ENCODE data around the gene NOS1AP. TPM values are rescaled to one million over a fixed set of nuclear protein-coding genes. Genes with fewer than 3 reads are reported as not detected.

NOS1AP gene
- total and polyA plus RNA-seq, 9 of the 15 experiments (the other 6 are each of a cell fraction or from before 2014, with no cell fraction given): 0.07 to 1.5 (median 0.22) TPM

DNA sequence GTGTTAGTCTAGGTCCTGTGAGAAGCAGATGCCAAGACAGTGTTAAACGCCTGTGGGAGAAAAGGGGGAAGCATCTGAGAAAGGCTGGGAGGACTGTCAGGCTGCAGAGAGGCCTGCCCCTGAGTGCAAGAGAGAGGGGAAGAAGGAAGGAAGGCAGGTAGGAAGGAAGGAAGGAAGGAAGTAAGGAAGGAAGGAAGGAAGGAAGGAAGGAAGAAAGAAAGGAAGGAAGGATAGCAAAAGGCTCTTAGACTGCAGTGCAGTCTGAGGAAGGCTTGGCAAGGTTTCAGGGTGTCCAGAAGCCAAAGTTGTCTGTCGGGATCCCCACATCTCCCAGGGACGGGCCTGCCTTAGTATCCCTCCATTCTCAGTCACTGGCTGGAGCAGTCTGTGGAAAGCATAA is 224.5 kb downstream of the NOS1AP start:
- BruUV-seq (replicated peaks): no TSS peak
- no peaks in the 10 kb centered on the region for H3K9me1 ChIP-seq (ENCODE audit: control insufficient read depth, insufficient read depth, low read length)
- H3K79me2 ChIP-seq (ENCODE audit: control insufficient read depth, insufficient read depth, low read length): no peaks in the 10 kb centered on the region
- 3% methylated on average over 3 of the region's 3 CpGs for WGBS (ENCODE audit: insufficient coverage, low coverage, missing lambda C conversion rate)
- TF ChIP-seq RB1 (IDR thresholded peaks at IDR 0.05; ENCODE audit: low read depth): no peak
- TF ChIP-seq FOXA1 (IDR thresholded peaks at IDR 0.05; ENCODE audit: borderline replicate concordance): no peak
- no peak for TF ChIP-seq EWSR1 (IDR thresholded peaks at IDR 0.05; ENCODE audit: borderline replicate concordance, low read depth, partially characterized antibody)
- TF ChIP-seq MCM7 (IDR thresholded peaks at IDR 0.05): no peak
- no peak for TF ChIP-seq FOXA3 (CRISPR knock-in tag; conservative IDR thresholded peaks at IDR 0.05 in 1 of 2, IDR thresholded peaks at IDR 0.05 in 1 of 2)
- no peak for TF ChIP-seq HDGF (IDR thresholded peaks at IDR 0.05)
- TF ChIP-seq, protein P1, sequence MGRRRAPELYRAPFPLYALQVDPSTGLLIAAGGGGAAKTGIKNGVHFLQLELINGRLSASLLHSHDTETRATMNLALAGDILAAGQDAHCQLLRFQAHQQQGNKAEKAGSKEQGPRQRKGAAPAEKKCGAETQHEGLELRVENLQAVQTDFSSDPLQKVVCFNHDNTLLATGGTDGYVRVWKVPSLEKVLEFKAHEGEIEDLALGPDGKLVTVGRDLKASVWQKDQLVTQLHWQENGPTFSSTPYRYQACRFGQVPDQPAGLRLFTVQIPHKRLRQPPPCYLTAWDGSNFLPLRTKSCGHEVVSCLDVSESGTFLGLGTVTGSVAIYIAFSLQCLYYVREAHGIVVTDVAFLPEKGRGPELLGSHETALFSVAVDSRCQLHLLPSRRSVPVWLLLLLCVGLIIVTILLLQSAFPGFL (CRISPR knock-in tag; IDR thresholded peaks at IDR 0.05): no peak
- no peak for TF ChIP-seq FUS (optimal IDR thresholded peaks at IDR 0.05; ENCODE audit: low read depth, low read length)
- TF ChIP-seq RBM25 (IDR thresholded peaks at IDR 0.05; ENCODE audit: low read depth, low read length, severe bottlenecking): no peak
- TF ChIP-seq U2AF1 (optimal IDR thresholded peaks at IDR 0.05; ENCODE audit: low read depth, low read length): no peak
- TF ChIP-seq ZBTB49 (CRISPR knock-in tag; IDR thresholded peaks at IDR 0.05; ENCODE audit: borderline replicate concordance): no peak
- TF ChIP-seq ZNF140 (CRISPR knock-in tag; IDR thresholded peaks at IDR 0.05): no peak
- TF ChIP-seq KLF13 (tag; IDR thresholded peaks at IDR 0.05; ENCODE audit: borderline replicate concordance, low read depth): no peak
- ChIA-PET CTCF (ENCODE audit: low intra/inter-chr PET ratio) (no interaction called here), POLR2A (no interaction called here)
- H2AFZ ChIP-seq (ENCODE audit: low read depth, low read length): peak overlapping the region; percentile 56; the same call in 1 of the 2 replicates
- ATAC-seq (no peak), DNase-seq (ENCODE audit: extremely low read depth in 1 of 4, low spot score in 3 of 4) (no peak), FAIRE-seq (no peak)
- H4K20me1 ChIP-seq (replicated peaks; ENCODE audit: control insufficient read depth, insufficient read depth, low read length): no peaks in the 10 kb centered on the region
- H3K36me3 ChIP-seq (ENCODE audit: control insufficient read depth, insufficient read depth, low read length): no peaks in the 10 kb centered on the region
- no peak overlapping the region for H3K9ac ChIP-seq (ENCODE audit: insufficient read depth in 1 of 2, low read depth in 2 of 2, low read length in 2 of 2)
- no peak overlapping the region for H3K4me3 ChIP-seq
- intact Hi-C loops (cut with micrococcal nuclease) (loop anchor here (5.0 kb wide), 1 partner anchor 48 kb away; no protein-coding TSS in a partner anchor), in situ Hi-C loops (cut with MboI) (no loop called here)
- no peaks in the 10 kb centered on the region; a peak in 1 of 5 replicates for H3K4me1 ChIP-seq (replicated peaks in 1 of 2; ENCODE audit: control insufficient read depth in 2 of 2, insufficient read depth in 2 of 2, low read length in 2 of 2)
- no peak overlapping the region for H3K27ac ChIP-seq (ENCODE audit: extremely low read depth, low read depth, low read length)
- no peak overlapping the region for H3K4me2 ChIP-seq (ENCODE audit: insufficient read depth, low read length)
- no peaks in the 10 kb centered on the region for H3K9me3 ChIP-seq (replicated peaks; ENCODE audit: control insufficient read depth, insufficient read depth, low read depth, low read length)
- peaks cover 3 to 22% of the 10 kb centered on the region in 2 experiments; a peak in 2 of 5 replicates for H3K27me3 ChIP-seq (ENCODE audit: control insufficient read depth in 2 of 2, insufficient read depth in 2 of 2, low read length in 2 of 2)
